SHP77 (cell line): ENCODE measurements around the gene NCK2.

Experiments used
- DNase-seq, 2 experiments: peaks; one replicate each; lab custom pipeline; 2025; lab: John Stamatoyannopoulos, UW

The NCK2 gene

GRCh38 chr2:105814291-105814940 is 69.7 kb downstream of the NCK2 start:
- no peak for DNase-seq

- no peak for DNase-seq
Observed at GRCh38 chr2:105815401-105815800, 70.7 kb downstream of the NCK2 start.

GRCh38 chr2:105820151-105820550 is 75.4 kb downstream of the NCK2 start:
- DNase-seq: no peak

GRCh38 chr2:105820691-105821090 is 76.0 kb downstream of the NCK2 start:
- peak in 1 of 2 experiments; percentile 14 for DNase-seq

GRCh38 chr2:105821428-105822125 is 76.9 kb downstream of the NCK2 start:
- DNase-seq: peak; percentile 36 to 62

GRCh38 chr2:105822186-105822585 is 77.5 kb downstream of the NCK2 start:
- no peak for DNase-seq

- no peak for DNase-seq
Observed at GRCh38 chr2:105824446-105824845, 79.7 kb downstream of the NCK2 start.

- no peak for DNase-seq
Observed at GRCh38 chr2:105827351-105828096, 82.8 kb downstream of the NCK2 start.

GRCh38 chr2:105828558-105828957 is 83.8 kb downstream of the NCK2 start:
- no peak for DNase-seq

- no peak for DNase-seq
Observed at GRCh38 chr2:105834931-105835330, 90.2 kb downstream of the NCK2 start.

- DNase-seq: no peak
Observed at GRCh38 chr2:105836341-105836740, 91.6 kb downstream of the NCK2 start.

- no peak for DNase-seq
Observed at GRCh38 chr2:105836840-105837692, 92.4 kb downstream of the NCK2 start.

- no peak for DNase-seq
Observed at GRCh38 chr2:105839793-105840192, 95.1 kb downstream of the NCK2 start.

- DNase-seq: no peak
Observed at GRCh38 chr2:105840933-105841332, 96.2 kb downstream of the NCK2 start.

- DNase-seq: no peak
Observed at GRCh38 chr2:105841551-105841950, 96.8 kb downstream of the NCK2 start.

GRCh38 chr2:105842555-105842954 is 97.8 kb downstream of the NCK2 start:
- DNase-seq: no peak

GRCh38 chr2:105843476-105844374 is 99.0 kb downstream of the NCK2 start:
- DNase-seq: no peak

GRCh38 chr2:105845976-105846375 is 101.3 kb downstream of the NCK2 start:
- DNase-seq: no peak

- no peak for DNase-seq
Observed at GRCh38 chr2:105847056-105847455, 102.3 kb downstream of the NCK2 start.

- no peak for DNase-seq
Observed at GRCh38 chr2:105848367-105848766, 103.7 kb downstream of the NCK2 start.
